Embryonic facial prominence (tissue), 1 donor: ENCODE measurements around the gene IGSF3.
"Not testable (repeated sequence)": the region's sequence is repeated elsewhere in the genome, so short reads cannot be mapped to it uniquely, and the experiment has no call there.

ENCODE experiments used
- DNase-seq: peaks from one replicate; pipeline ENCODE4 v3.0.0-alpha.2; 2016; ENCODE audit errors: extremely low spot score

Gene IGSF3

GRCh38 chr1:116664366-116664977 lies 3.1 kb downstream of the IGSF3 start:
- DNase-seq: no peak

GRCh38 chr1:116663821-116664220 lies 3.7 kb downstream of the IGSF3 start:
- no peak for DNase-seq

- DNase-seq: no peak
Observed at GRCh38 chr1:116661633-116662032, 5.9 kb downstream of the IGSF3 start.

- DNase-seq: not testable (repeated sequence)
Observed at GRCh38 chr1:116658645-116659044, 8.9 kb downstream of the IGSF3 start.

- not testable (repeated sequence) for DNase-seq
Observed at GRCh38 chr1:116657836-116658235, 9.7 kb downstream of the IGSF3 start.

GRCh38 chr1:116654351-116654750 lies 13.2 kb downstream of the IGSF3 start:
- DNase-seq: no peak

GRCh38 chr1:116652598-116652997 lies 14.9 kb downstream of the IGSF3 start:
- DNase-seq: not testable (repeated sequence)

GRCh38 chr1:116650781-116651180 lies 16.8 kb downstream of the IGSF3 start:
- not testable (repeated sequence) for DNase-seq

- not testable (repeated sequence) for DNase-seq
Observed at GRCh38 chr1:116649041-116649440, 18.5 kb downstream of the IGSF3 start.

- not testable (repeated sequence) for DNase-seq
Observed at GRCh38 chr1:116648325-116648724, 19.2 kb downstream of the IGSF3 start.

- DNase-seq: not testable (repeated sequence)
Observed at GRCh38 chr1:116647186-116647585, 20.3 kb downstream of the IGSF3 start.

- not testable (repeated sequence) for DNase-seq
Observed at GRCh38 chr1:116646673-116647170, 20.8 kb downstream of the IGSF3 start.

GRCh38 chr1:116645802-116646672 lies 21.5 kb downstream of the IGSF3 start:
- not testable (repeated sequence) for DNase-seq

- DNase-seq: not testable (repeated sequence)
Observed at GRCh38 chr1:116644993-116645392, 22.5 kb downstream of the IGSF3 start.

- not testable (repeated sequence) for DNase-seq
Observed at GRCh38 chr1:116644096-116644495, 23.4 kb downstream of the IGSF3 start.

- DNase-seq: not testable (repeated sequence)
Observed at GRCh38 chr1:116643281-116643751, 24.2 kb downstream of the IGSF3 start.

GRCh38 chr1:116642311-116643280 lies 24.9 kb downstream of the IGSF3 start:
- not testable (repeated sequence) for DNase-seq

GRCh38 chr1:116637583-116637982 lies 29.9 kb downstream of the IGSF3 start:
- not testable (repeated sequence) for DNase-seq

GRCh38 chr1:116636584-116636983 lies 30.9 kb downstream of the IGSF3 start:
- not testable (repeated sequence) for DNase-seq

GRCh38 chr1:116634386-116634785 lies 33.1 kb downstream of the IGSF3 start:
- not testable (repeated sequence) for DNase-seq
